ENCODE data around the gene DMRT3.

DMRT3 gene

GRCh38 chr9:970151-970996, 6.1 kb upstream of the DMRT3 start:
- no peak for DNase-seq (ENCODE audit: low read depth in 4 of 4, low spot score in 1 of 4)

- DNase-seq (ENCODE audit: low read depth in 4 of 4, low spot score in 1 of 4): no peak
Measured at GRCh38 chr9:971901-972500, 4.5 kb upstream of the DMRT3 start.

GRCh38 chr9:972501-973294, 3.8 kb upstream of the DMRT3 start:
- DNase-seq (ENCODE audit: low read depth in 4 of 4, low spot score in 1 of 4): no peak

- no peak for DNase-seq (ENCODE audit: low read depth in 4 of 4, low spot score in 1 of 4)
Measured at GRCh38 chr9:973295-973834, 3.1 kb upstream of the DMRT3 start.

- no peak for DNase-seq (ENCODE audit: low read depth in 4 of 4, low spot score in 1 of 4)
Measured at GRCh38 chr9:974031-974995, 2.1 kb upstream of the DMRT3 start.

- no peak for DNase-seq (ENCODE audit: low read depth in 4 of 4, low spot score in 1 of 4)
Measured at GRCh38 chr9:974996-975739, 1.3 kb upstream of the DMRT3 start.

GRCh38 chr9:975740-976257, 656 bp upstream of the DMRT3 start:
- DNase-seq (ENCODE audit: low read depth in 4 of 4, low spot score in 1 of 4): no peak

- no peak for DNase-seq (ENCODE audit: low read depth in 4 of 4, low spot score in 1 of 4)
Measured at GRCh38 chr9:976943-977837, 735 bp downstream of the DMRT3 start.

- no peak for DNase-seq (ENCODE audit: low read depth in 4 of 4, low spot score in 1 of 4)
Measured at GRCh38 chr9:977838-978830, 1.7 kb downstream of the DMRT3 start.

- DNase-seq (ENCODE audit: low read depth in 4 of 4, low spot score in 1 of 4): no peak
Measured at GRCh38 chr9:979983-980382, 3.5 kb downstream of the DMRT3 start.

- no peak for DNase-seq (ENCODE audit: low read depth in 4 of 4, low spot score in 1 of 4)
Measured at GRCh38 chr9:980640-981039, 4.2 kb downstream of the DMRT3 start.

GRCh38 chr9:981491-981898, 5.0 kb downstream of the DMRT3 start:
- DNase-seq (ENCODE audit: low read depth in 4 of 4, low spot score in 1 of 4): no peak

GRCh38 chr9:982394-983230, 6.2 kb downstream of the DMRT3 start:
- no peak for DNase-seq (ENCODE audit: low read depth in 4 of 4, low spot score in 1 of 4)

- no peak for DNase-seq (ENCODE audit: low read depth in 4 of 4, low spot score in 1 of 4)
Measured at GRCh38 chr9:994005-994404, 17.6 kb downstream of the DMRT3 start.

GRCh38 chr9:995192-995591, 18.7 kb downstream of the DMRT3 start:
- no peak for DNase-seq (ENCODE audit: low read depth in 4 of 4, low spot score in 1 of 4)

GRCh38 chr9:995781-996180, 19.3 kb downstream of the DMRT3 start:
- no peak for DNase-seq (ENCODE audit: low read depth in 4 of 4, low spot score in 1 of 4)

Data from stimulated activated CD4-positive, alpha-beta T cell treated with anti-CD3 and anti-CD28 coated beads, Interleukin-1b, Interleukin-23, amount 100 ng/mL, for 24 hours (primary cell).